WTC11 (cell line): ENCODE measurements around the gene CMKLR1. TPM values are rescaled to one million over a fixed set of nuclear protein-coding genes. Genes with fewer than 3 reads are reported as not detected.

Experiments used
- ATAC-seq: fragments of 200-7000 bp; cut with Tn5 transposase; 2 replicates; pipeline ENCODE4 v1.10.0; 2021; ENCODE audit warnings: mild to moderate bottlenecking, moderate library complexity
- CTCF ChIA-PET: fragments of 300-600 bp; sonication (Branson Sonifier 250); formaldehyde crosslinking; loops from one replicate; lab custom pipeline; 2021; ENCODE audit warnings: antibody characterized with exemption; lab: Charles Lee
- POLR2A ChIA-PET: fragments of 350-600 bp; sonication (Branson Sonifier 250); formaldehyde crosslinking; loops from one replicate; lab custom pipeline; 2021; ENCODE audit warnings: antibody characterized with exemption; lab: Charles Lee
- DNase-seq: peaks from one replicate; pipeline ENCODE4 v3.0.0; 2021; ENCODE audit warnings: low spot score
- H3K27ac Mint-ChIP-seq: 2 replicates; pipeline ENCODE4 v1.8.0; 2021; ENCODE audit warnings: mixed read lengths
- H3K27me3 Mint-ChIP-seq: 2 replicates; pipeline ENCODE4 v1.8.0; 2021; ENCODE audit warnings: low read depth, mild to moderate bottlenecking, moderate library complexity, mixed read lengths
- H3K36me3 Mint-ChIP-seq: 2 replicates; pipeline ENCODE4 v1.8.0; 2021; ENCODE audit warnings: mixed read lengths
- H3K4me1 Mint-ChIP-seq: 2 replicates; pipeline ENCODE4 v1.8.0; 2022; ENCODE audit warnings: mixed read lengths
- H3K4me3 Mint-ChIP-seq: 2 replicates; pipeline ENCODE4 v1.8.0; 2021; ENCODE audit warnings: mild to moderate bottlenecking, moderate library complexity, mixed read lengths
- H3K9me3 Mint-ChIP-seq: 2 replicates; pipeline ENCODE4 v1.8.0; 2021; ENCODE audit warnings: mixed read lengths
- ATF3 ChIP-seq: sonication (generic); formaldehyde crosslinking; conservative IDR thresholded peaks from 2 replicates; pipeline ENCODE4 v1.8.1; 2022; ENCODE audit warnings: mild to moderate bottlenecking, missing genetic modification reagents
- CREB1 ChIP-seq: sonication (generic); formaldehyde crosslinking; IDR thresholded peaks from 2 replicates; pipeline ENCODE4 v1.8.0; 2023; ENCODE audit warnings: mild to moderate bottlenecking, missing genetic modification reagents
- CTCF ChIP-seq: fragments of 200-600 bp; IDR thresholded peaks from 2 replicates; pipeline ENCODE4 v1.8.0; 2022; ENCODE audit warnings: antibody characterized with exemption
- EMX1 ChIP-seq: fragments of 250-450 bp; sonication (Bioruptor Pico); IDR thresholded peaks from 2 replicates; pipeline ENCODE4 v1.8.0; 2021; ENCODE audit warnings: mild to moderate bottlenecking
- ERG ChIP-seq: fragments of 250-450 bp; sonication (Bioruptor Pico); IDR thresholded peaks from 2 replicates; pipeline ENCODE4 v1.8.0; 2021; ENCODE audit warnings: mild to moderate bottlenecking
- ETV6 ChIP-seq: sonication (generic); formaldehyde crosslinking; IDR thresholded peaks from 2 replicates; pipeline ENCODE4 v1.8.1; 2022; ENCODE audit warnings: mild to moderate bottlenecking, missing genetic modification reagents
- HMGA2 ChIP-seq: fragments of 250-450 bp; sonication (Bioruptor Pico); IDR thresholded peaks from 2 replicates; pipeline ENCODE4 v1.4.0; 2021; ENCODE audit warnings: mild to moderate bottlenecking, moderate library complexity
- JAZF1 ChIP-seq: fragments of 250-450 bp; sonication (Bioruptor Pico); IDR thresholded peaks from 2 replicates; pipeline ENCODE4 v1.9.0; 2021; ENCODE audit warnings: moderate library complexity, mild to moderate bottlenecking, inconsistent platforms
- OVOL2 ChIP-seq: fragments of 250-450 bp; sonication (Bioruptor Pico); IDR thresholded peaks from 2 replicates; pipeline ENCODE4 v1.9.0; 2021; ENCODE audit warnings: mild to moderate bottlenecking, borderline replicate concordance
- SOX15 ChIP-seq: fragments of 250-450 bp; sonication (Bioruptor Pico); IDR thresholded peaks from 2 replicates; pipeline ENCODE4 v1.9.0; 2021; ENCODE audit warnings: mild to moderate bottlenecking
- SP1 ChIP-seq: sonication (generic); formaldehyde crosslinking; conservative IDR thresholded peaks from 2 replicates; pipeline ENCODE4 v1.8.1; 2022; ENCODE audit warnings: missing genetic modification reagents
- STAT6 ChIP-seq: sonication (generic); formaldehyde crosslinking; conservative IDR thresholded peaks from 2 replicates; pipeline ENCODE4 v1.8.1; 2023; ENCODE audit warnings: mild to moderate bottlenecking, low read depth, missing genetic modification reagents, moderate library complexity
- USF2 ChIP-seq: sonication (generic); formaldehyde crosslinking; IDR thresholded peaks from 2 replicates; pipeline ENCODE4 v1.8.1; 2023; ENCODE audit warnings: mild to moderate bottlenecking, missing genetic modification reagents, moderate library complexity
- ZNF121 ChIP-seq: sonication (generic); formaldehyde crosslinking; IDR thresholded peaks from 2 replicates; pipeline ENCODE4 v1.8.0; 2023; ENCODE audit warnings: missing genetic modification reagents
- ZNF232 ChIP-seq: sonication (generic); formaldehyde crosslinking; IDR thresholded peaks from 2 replicates; pipeline ENCODE4 v1.8.0; 2022; ENCODE audit warnings: mild to moderate bottlenecking, missing genetic modification reagents
- ZNF317 ChIP-seq: sonication (generic); formaldehyde crosslinking; IDR thresholded peaks from 2 replicates; pipeline ENCODE4 v1.8.1; 2023; ENCODE audit warnings: low read depth, mild to moderate bottlenecking, moderate library complexity, missing genetic modification reagents, borderline replicate concordance
- ZNF532 ChIP-seq: fragments of 250-450 bp; sonication (Bioruptor Pico); IDR thresholded peaks from 2 replicates; pipeline ENCODE4 v1.9.0; 2021; ENCODE audit warnings: mild to moderate bottlenecking, borderline replicate concordance
- ZNF671 ChIP-seq: fragments of 250-450 bp; sonication (Bioruptor Pico); IDR thresholded peaks from 2 replicates; pipeline ENCODE4 v1.8.0; 2021; ENCODE audit warnings: mild to moderate bottlenecking
- total RNA-seq: library from RNA; stranded (reverse); gene quantifications from 3 replicates; pipeline ENCODE4 v1.2.3, GENCODE V29; 2021

The CMKLR1 gene
- total RNA-seq, 1 experiment from 2014 or later, result 1.6 TPM

GRCh38 chr12:108346727-108347710 is 7.9 kb upstream of the CMKLR1 start:
- TF ChIP-seq JAZF1 (CRISPR knock-in tag) (no peak), HMGA2 (CRISPR knock-in tag) (peak; percentile 98; the same call in 1 of the 2 replicates), ZNF232 (no peak), ETV6 (no peak), ERG (CRISPR knock-in tag) (no peak), EMX1 (CRISPR knock-in tag) (no peak)
- DNase-seq, result no peak
- CTCF ChIA-PET, result interaction anchor here (0.7 to 1.3 kb wide), 5 partner anchors 11 to 462 kb away, joined by 3 to 5 read pairs (median 3); no protein-coding TSS in a partner anchor
- H3K9me3 Mint-ChIP-seq, result peaks cover 11% of the 10 kb centered on the region
- POLR2A ChIA-PET, result no interaction called here
- no peak overlapping the region for H3K27ac Mint-ChIP-seq
- H3K4me1 Mint-ChIP-seq, result peaks cover 17% of the 10 kb centered on the region
- H3K4me3 Mint-ChIP-seq, result no peak overlapping the region
- no peaks in the 10 kb centered on the region for H3K36me3 Mint-ChIP-seq
- no peak; the same call in 1 of the 2 replicates for ATAC-seq
- no peaks in the 10 kb centered on the region; the same call in 1 of the 2 replicates for H3K27me3 Mint-ChIP-seq

- H3K36me3 Mint-ChIP-seq, result no peaks in the 10 kb centered on the region
- no peak overlapping the region for H3K27ac Mint-ChIP-seq
- DNase-seq, result no peak
- ChIA-PET POLR2A (no interaction called here), CTCF (interaction anchor here (0.7 to 1.3 kb wide), 7 partner anchors 9 to 461 kb away, joined by 3 to 5 read pairs (median 3); no protein-coding TSS in a partner anchor)
- H3K4me3 Mint-ChIP-seq, result no peak overlapping the region
- H3K9me3 Mint-ChIP-seq, result peaks cover 11% of the 10 kb centered on the region
- H3K27me3 Mint-ChIP-seq, result no peaks in the 10 kb centered on the region; the same call in 1 of the 2 replicates
- peak; percentile 61 for ATAC-seq
- H3K4me1 Mint-ChIP-seq, result peaks cover 17% of the 10 kb centered on the region
- TF ChIP-seq ZNF317 (CRISPR knock-in tag) (no peak), USF2 (no peak), ZNF671 (CRISPR knock-in tag) (no peak), ZNF232 (no peak), ATF3 (CRISPR knock-in tag) (no peak), OVOL2 (CRISPR knock-in tag) (no peak), ZNF532 (CRISPR knock-in tag) (no peak), ZNF121 (CRISPR knock-in tag) (no peak), CTCF (no peak), SP1 (CRISPR knock-in tag) (no peak), CREB1 (CRISPR knock-in tag) (no peak), SOX15 (CRISPR knock-in tag) (no peak), STAT6 (CRISPR knock-in tag) (no peak)
Measured at GRCh38 chr12:108345716-108346633, 6.9 kb upstream of the CMKLR1 start.
